Measurements from ENCODE around the gene ADARB2.

- TF ChIP-seq ZBTB7A (IDR thresholded peaks at IDR 0.05; ENCODE audit: low read depth) (no peak), MAX (IDR thresholded peaks at IDR 0.05) (no peak), FOXM1 (IDR thresholded peaks at IDR 0.05; ENCODE audit: borderline replicate concordance, low read depth) (no peak), RAD21 (IDR thresholded peaks at IDR 0.05; ENCODE audit: low read depth) (no peak), REST (IDR thresholded peaks at IDR 0.05; ENCODE audit: low read depth) (no peak), EP300 (IDR thresholded peaks at IDR 0.05; ENCODE audit: borderline replicate concordance) (no peak), CEBPB (IDR thresholded peaks at IDR 0.05) (no peak), CREB1 (IDR thresholded peaks at IDR 0.05; ENCODE audit: low read depth) (no peak), TAF1 (IDR thresholded peaks at IDR 0.05; ENCODE audit: low read depth) (no peak), EGR1 (IDR thresholded peaks at IDR 0.05) (no peak)
Observed at GRCh38 chr10:1233031-1233430, 504.3 kb downstream of the ADARB2 start.

Data from Ishikawa (cell line).